Measurements from ENCODE around the gene ST7.

Gene ST7

DNA sequence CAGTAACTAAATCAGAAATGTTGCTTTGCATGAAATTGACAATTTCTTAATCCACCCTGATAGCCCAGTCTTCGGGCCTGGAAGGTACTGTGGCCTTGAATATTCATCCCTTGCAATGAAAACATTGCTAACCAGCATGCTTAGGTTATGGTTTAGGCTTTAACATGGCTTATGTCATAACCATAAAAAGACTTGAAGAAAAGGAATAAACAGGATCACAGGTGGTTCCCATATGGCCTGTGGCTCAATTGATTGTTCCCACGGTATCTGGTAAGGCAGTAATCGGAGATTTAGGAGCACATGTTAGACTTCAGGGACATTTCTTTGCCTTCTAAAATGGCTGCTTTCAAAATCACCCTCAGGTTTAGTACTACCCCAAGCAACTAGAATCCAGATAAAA lies 139.5 kb downstream of the ST7 start:
- H3K4me3 ChIP-seq: no peak overlapping the region
- TF ChIP-seq, protein P1, sequence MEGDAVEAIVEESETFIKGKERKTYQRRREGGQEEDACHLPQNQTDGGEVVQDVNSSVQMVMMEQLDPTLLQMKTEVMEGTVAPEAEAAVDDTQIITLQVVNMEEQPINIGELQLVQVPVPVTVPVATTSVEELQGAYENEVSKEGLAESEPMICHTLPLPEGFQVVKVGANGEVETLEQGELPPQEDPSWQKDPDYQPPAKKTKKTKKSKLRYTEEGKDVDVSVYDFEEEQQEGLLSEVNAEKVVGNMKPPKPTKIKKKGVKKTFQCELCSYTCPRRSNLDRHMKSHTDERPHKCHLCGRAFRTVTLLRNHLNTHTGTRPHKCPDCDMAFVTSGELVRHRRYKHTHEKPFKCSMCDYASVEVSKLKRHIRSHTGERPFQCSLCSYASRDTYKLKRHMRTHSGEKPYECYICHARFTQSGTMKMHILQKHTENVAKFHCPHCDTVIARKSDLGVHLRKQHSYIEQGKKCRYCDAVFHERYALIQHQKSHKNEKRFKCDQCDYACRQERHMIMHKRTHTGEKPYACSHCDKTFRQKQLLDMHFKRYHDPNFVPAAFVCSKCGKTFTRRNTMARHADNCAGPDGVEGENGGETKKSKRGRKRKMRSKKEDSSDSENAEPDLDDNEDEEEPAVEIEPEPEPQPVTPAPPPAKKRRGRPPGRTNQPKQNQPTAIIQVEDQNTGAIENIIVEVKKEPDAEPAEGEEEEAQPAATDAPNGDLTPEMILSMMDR (IDR thresholded peaks at IDR 0.05): no peak
- H3K27ac ChIP-seq: no peak overlapping the region
- DNase-seq (ENCODE audit: low spot score): no peak

DNA sequence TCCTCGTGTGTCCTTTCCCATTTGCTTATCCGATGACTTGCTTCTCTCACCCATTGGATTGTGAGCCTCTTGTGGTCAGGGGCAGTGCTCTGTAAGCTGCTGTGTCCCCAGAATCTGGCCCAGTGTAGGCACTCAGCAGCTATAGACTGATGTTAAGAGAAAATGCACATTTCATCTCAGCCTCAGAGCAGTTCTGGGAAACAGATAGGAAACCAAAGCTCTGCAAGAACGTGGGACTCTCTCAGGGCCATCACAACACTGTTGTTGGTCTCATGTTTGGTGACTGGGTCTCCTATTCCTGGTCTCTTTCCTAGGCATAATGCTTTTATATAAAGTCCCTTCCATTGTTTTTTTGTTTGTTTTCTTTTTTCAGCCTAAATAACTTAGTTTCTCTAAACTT lies 141.2 kb downstream of the ST7 start:
- TF ChIP-seq, protein P1 (IDR thresholded peaks at IDR 0.05): no peak
- Histone ChIP-seq H3K4me3 (no peak overlapping the region), H3K27ac (no peak overlapping the region)
- DNase-seq (ENCODE audit: low spot score): no peak

DNA sequence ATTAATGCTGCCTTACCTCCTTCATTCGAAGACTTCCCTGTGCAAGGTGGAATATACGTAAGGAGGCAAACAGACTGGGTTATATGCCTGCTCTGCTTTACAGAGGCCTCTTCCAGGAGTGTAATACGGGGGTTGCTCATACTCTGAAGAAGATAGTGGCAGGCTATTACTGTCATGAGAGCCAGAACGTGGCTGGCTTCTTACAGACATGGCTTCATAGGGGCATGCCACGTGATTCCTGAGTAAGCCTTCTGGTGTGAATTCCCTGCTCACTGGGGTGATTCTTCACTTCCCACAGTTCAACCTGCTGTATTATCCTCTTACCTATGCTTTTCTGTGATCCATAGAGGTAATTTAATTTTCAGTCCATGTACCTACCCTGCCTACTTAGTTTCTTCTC lies 141.8 kb downstream of the ST7 start:
- TF ChIP-seq, protein P1 (IDR thresholded peaks at IDR 0.05): no peak
- Histone ChIP-seq H3K4me3 (no peak overlapping the region), H3K27ac (no peak overlapping the region)
- DNase-seq (ENCODE audit: low spot score): no peak

DNA sequence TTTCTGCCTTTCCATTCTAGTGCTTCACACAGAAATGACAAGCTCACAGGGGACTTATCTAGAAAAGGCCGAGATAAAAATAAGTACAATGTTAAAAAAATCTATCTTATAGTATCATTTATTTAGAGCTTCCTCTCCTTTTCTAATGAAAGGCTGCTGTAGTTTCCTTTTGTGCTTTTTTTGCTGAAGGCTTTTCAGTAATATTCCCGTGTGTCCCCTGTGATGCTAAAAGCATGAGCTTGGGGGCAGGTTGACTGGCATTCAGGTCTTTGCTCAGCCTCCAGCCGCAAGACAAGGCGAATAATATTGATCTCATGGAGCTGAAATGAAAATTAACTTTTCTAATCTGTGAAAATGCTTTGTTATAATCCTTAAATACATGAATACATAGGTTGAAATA lies 143.0 kb downstream of the ST7 start:
- DNase-seq (ENCODE audit: low spot score): no peak
- TF ChIP-seq, protein P1 (IDR thresholded peaks at IDR 0.05): no peak
- H3K27ac ChIP-seq: no peak overlapping the region
- no peak overlapping the region for H3K4me3 ChIP-seq

DNA sequence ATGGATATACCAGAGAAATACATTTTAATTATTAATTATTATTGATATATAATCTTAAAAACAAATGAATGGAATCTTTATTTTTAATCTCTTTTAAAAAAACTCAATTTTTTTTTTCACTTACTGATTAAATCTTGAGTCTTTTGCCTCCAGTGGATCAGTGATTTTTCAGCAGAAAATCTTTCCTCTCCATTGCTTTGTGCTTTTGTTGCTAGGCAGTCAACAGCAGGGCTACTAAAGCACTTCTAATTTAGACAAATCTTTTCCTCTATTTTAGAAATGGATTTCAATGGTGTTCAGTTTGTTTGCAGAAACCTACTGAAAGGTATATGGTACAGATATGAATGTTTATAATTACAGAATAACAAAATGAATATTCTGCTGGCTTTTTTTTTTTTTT lies 143.6 kb downstream of the ST7 start:
- Histone ChIP-seq H3K4me3 (no peak overlapping the region), H3K27ac (no peak overlapping the region)
- TF ChIP-seq, protein P1 (IDR thresholded peaks at IDR 0.05): no peak
- DNase-seq (ENCODE audit: low spot score): no peak

DNA sequence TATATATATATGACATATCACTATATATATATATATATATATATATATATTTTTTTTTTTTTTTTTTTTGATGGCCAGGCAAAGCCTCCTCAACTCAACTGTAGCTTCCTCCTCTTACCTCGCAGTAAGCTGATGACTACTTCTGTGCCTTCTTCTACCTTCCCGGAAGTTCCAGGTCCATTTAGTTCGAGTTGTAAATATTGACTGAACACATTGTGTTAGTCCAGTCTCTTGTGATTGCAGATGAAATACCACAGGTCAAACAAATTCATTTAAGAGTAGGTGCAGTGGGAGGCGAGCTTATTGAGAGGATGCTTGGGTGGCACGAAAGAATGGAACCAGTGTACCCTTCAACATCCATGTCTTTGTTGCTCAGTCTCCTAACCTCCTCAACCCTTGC lies 144.6 kb downstream of the ST7 start:
- TF ChIP-seq, protein P1 (IDR thresholded peaks at IDR 0.05): no peak
- H3K4me3 ChIP-seq: no peak overlapping the region
- H3K27ac ChIP-seq: no peak overlapping the region
- no peak for DNase-seq (ENCODE audit: low spot score)

DNA sequence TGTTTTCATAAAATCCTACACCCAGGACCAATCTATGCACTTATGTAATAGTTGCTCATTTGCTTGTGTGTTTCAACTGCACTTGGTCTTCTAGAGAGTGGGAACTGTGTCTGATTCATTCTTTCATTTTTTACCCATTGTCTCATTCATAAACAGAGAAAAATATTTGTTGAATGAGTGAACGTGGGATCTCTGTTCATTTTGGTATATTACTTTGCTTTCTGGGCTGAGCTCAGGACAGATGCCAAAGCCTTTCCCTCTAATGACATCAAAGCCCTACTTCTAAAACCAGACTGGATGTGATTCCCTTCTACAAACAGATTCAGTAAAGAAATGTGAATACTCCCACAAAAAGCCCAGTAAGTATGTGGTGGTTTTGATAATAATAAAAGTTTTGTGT lies 145.2 kb downstream of the ST7 start:
- Histone ChIP-seq H3K4me3 (no peak overlapping the region), H3K27ac (no peak overlapping the region)
- DNase-seq (ENCODE audit: low spot score): no peak
- TF ChIP-seq, protein P1 (IDR thresholded peaks at IDR 0.05): no peak
